Measurements from ENCODE around the gene STRN. TPM values are rescaled to one million over a fixed set of nuclear protein-coding genes. Genes with fewer than 3 reads are reported as not detected.
"Not testable (repeated sequence)": the region's sequence is repeated elsewhere in the genome, so short reads cannot be mapped to it uniquely, and the experiment has no call there.

STRN gene
- total RNA-seq, 4 donors from 2014 or later, result 14.9 to 18.5 (median 16.1) TPM

- no peaks in the 10 kb centered on the region for H3K4me1 ChIP-seq
- intact Hi-C loops (cut with DNase I), result no loop called here
- WGBS, 2 donors, result 94 to 96% methylated on average over 4 of the region's 4 CpGs
- no peaks in the 10 kb centered on the region for H3K36me3 ChIP-seq
- H3K27me3 ChIP-seq, result no peaks in the 10 kb centered on the region
- no peak overlapping the region for H3K4me3 ChIP-seq (replicated peaks in 1 of 3)
- no peak overlapping the region for H3K27ac ChIP-seq
- H3K9me3 ChIP-seq, result no peaks in the 10 kb centered on the region
- no peak for DNase-seq
- TF ChIP-seq POLR2A (IDR thresholded peaks at IDR 0.05) (no peak), CTCF (IDR thresholded peaks at IDR 0.05) (no peak)
These were observed 24.5 kb downstream of the STRN start for GRCh38 chr2:36941867-36942266.

- H3K4me3 ChIP-seq (replicated peaks in 1 of 3); H3K36me3 ChIP-seq; H3K27ac ChIP-seq; DNase-seq; H3K27me3 ChIP-seq; H3K9me3 ChIP-seq; intact Hi-C loops (cut with DNase I); H3K4me1 ChIP-seq: not testable (repeated sequence)
These were observed 29.8 kb downstream of the STRN start for GRCh38 chr2:36936526-36936925.

- H3K36me3 ChIP-seq; DNase-seq; H3K27me3 ChIP-seq; H3K9me3 ChIP-seq; intact Hi-C loops (cut with DNase I); H3K27ac ChIP-seq; H3K4me1 ChIP-seq; H3K4me3 ChIP-seq (replicated peaks in 1 of 3): not testable (repeated sequence)
- WGBS, 2 donors, result 98 to 99% methylated on average over 6 of the region's 6 CpGs
These were observed 34.6 kb downstream of the STRN start for GRCh38 chr2:36931688-36932087.

GRCh38 chr2:36930787-36931410 is 35.4 kb downstream of the STRN start:
- intact Hi-C loops (cut with DNase I); H3K9me3 ChIP-seq; H3K27me3 ChIP-seq; H3K36me3 ChIP-seq; H3K4me1 ChIP-seq; H3K4me3 ChIP-seq (replicated peaks in 1 of 3): not testable (repeated sequence)
- H3K27ac ChIP-seq, result peak overlapping the region in 1 of 3 donors; percentile 15
- DNase-seq, result peak; percentile 8 to 27
- WGBS, 2 donors, result 76 to 85% methylated on average over 7 of the region's 7 CpGs

- intact Hi-C loops (cut with DNase I); H3K27me3 ChIP-seq; DNase-seq; H3K4me3 ChIP-seq (replicated peaks in 1 of 3); H3K36me3 ChIP-seq; H3K9me3 ChIP-seq; H3K4me1 ChIP-seq; H3K27ac ChIP-seq: not testable (repeated sequence)
- WGBS, 2 donors, result 72 to 73% methylated on average over 5 of the region's 5 CpGs
These were observed 39.9 kb downstream of the STRN start for GRCh38 chr2:36926175-36927132.

- intact Hi-C loops (cut with DNase I), result not testable (repeated sequence)
These were observed 43.7 kb downstream of the STRN start for GRCh38 chr2:36922629-36923028.

GRCh38 chr2:36921984-36922383 is 44.4 kb downstream of the STRN start:
- H3K9me3 ChIP-seq, result no peaks in the 10 kb centered on the region
- intact Hi-C loops (cut with DNase I), result no loop called here
- no peak for DNase-seq
- no peaks in the 10 kb centered on the region for H3K4me1 ChIP-seq
- H3K27me3 ChIP-seq, result no peaks in the 10 kb centered on the region
- WGBS, 2 donors, result 91 to 94% methylated on average over 3 of the region's 3 CpGs
- H3K36me3 ChIP-seq, result no peaks in the 10 kb centered on the region
- no peak overlapping the region for H3K4me3 ChIP-seq (replicated peaks in 1 of 3)
- no peak for TF ChIP-seq POLR2A (IDR thresholded peaks at IDR 0.05)
- TF ChIP-seq CTCF (IDR thresholded peaks at IDR 0.05), result no peak
- no peak overlapping the region for H3K27ac ChIP-seq

More at GRCh38 chr2:36922629-36923028, 43.7 kb downstream of the STRN start:
- H3K9me3 ChIP-seq; H3K27ac ChIP-seq; H3K4me3 ChIP-seq (replicated peaks in 1 of 3); H3K36me3 ChIP-seq; DNase-seq; H3K27me3 ChIP-seq; H3K4me1 ChIP-seq: not testable (repeated sequence)
- 97% methylated on average over 10 of the region's 10 CpGs for WGBS, 2 donors

All from thyroid gland (tissue), 4 donors.